ENCODE measurements around the gene TBC1D4. TPM values are rescaled to one million over a fixed set of nuclear protein-coding genes. Genes with fewer than 3 reads are reported as not detected.

The TBC1D4 gene
- total RNA-seq, 3 donors from 2014 or later, result 33.3 to 52.8 (median 40.6) TPM

DNA sequence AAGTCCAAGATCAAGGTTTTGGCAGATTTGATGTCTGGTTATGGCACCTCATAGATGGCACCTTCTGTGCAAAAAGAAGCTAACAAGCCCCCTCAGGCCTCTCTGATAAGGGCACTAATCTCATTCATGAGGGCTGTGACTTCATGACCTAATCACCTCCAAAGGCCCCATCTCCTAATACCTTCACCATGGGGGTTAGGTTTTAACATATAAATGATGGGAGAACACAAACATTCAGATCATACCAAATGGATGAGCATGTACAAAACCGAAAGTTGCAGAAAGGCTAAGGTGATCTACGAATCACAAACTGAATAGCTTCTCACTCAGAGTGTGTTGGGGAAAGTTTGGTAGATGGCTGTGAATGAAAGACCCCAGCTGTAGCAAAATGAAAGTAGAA is 217.4 kb downstream of the TBC1D4 start:
- Histone ChIP-seq H3K27ac (no peak overlapping the region), H3K4me1 (no peaks in the 10 kb centered on the region), H3K27me3 (no peaks in the 10 kb centered on the region), H3K36me3 (no peaks in the 10 kb centered on the region), H3K4me3 (no peak overlapping the region), H3K9me3 (no peaks in the 10 kb centered on the region)
- no peak for DNase-seq (ENCODE audit: low spot score in 2 of 2)
- intact Hi-C loops (cut with DNase I; ENCODE audit: low total_unique reads), result no loop called here
- TF ChIP-seq, protein P1, sequence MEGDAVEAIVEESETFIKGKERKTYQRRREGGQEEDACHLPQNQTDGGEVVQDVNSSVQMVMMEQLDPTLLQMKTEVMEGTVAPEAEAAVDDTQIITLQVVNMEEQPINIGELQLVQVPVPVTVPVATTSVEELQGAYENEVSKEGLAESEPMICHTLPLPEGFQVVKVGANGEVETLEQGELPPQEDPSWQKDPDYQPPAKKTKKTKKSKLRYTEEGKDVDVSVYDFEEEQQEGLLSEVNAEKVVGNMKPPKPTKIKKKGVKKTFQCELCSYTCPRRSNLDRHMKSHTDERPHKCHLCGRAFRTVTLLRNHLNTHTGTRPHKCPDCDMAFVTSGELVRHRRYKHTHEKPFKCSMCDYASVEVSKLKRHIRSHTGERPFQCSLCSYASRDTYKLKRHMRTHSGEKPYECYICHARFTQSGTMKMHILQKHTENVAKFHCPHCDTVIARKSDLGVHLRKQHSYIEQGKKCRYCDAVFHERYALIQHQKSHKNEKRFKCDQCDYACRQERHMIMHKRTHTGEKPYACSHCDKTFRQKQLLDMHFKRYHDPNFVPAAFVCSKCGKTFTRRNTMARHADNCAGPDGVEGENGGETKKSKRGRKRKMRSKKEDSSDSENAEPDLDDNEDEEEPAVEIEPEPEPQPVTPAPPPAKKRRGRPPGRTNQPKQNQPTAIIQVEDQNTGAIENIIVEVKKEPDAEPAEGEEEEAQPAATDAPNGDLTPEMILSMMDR (IDR thresholded peaks at IDR 0.05), result no peak
- no peak for TF ChIP-seq POLR2AphosphoS5 (IDR thresholded peaks at IDR 0.05)
- no peak for TF ChIP-seq POLR2A (IDR thresholded peaks at IDR 0.05)

DNA sequence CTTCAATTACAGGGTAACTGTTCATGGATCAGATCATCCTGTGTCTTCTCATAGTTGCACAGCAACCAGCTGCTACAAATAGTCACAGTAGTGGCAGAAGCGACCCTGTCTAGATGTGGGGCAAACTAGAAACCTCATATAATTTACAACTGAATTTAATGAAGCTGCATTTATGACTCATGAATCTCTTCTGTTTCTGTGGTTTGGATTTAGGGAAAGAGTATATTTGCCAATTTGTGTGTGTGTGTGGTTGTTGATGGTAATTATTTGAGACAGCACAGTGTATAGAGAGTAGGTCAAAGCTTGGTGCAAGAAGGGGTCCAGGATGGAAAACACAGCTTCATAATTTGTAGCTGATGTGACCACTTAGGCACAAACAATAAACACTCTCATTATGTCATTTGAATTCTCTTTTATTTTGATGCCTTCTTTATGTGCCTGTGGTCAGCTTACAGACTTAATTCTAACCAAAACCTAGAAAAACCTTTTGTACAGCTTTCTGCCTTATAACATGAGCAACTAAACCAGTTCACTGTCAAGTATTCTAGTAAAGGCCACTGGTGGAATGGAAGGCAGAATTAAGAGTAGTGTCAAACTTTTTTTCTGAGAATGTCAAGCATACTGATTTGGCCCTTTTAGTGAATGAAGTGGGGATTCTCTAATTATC is 218.1 kb downstream of the TBC1D4 start:
- DNase-seq (ENCODE audit: low spot score in 2 of 2), result no peak
- TF ChIP-seq POLR2AphosphoS5 (IDR thresholded peaks at IDR 0.05) (no peak), POLR2A (IDR thresholded peaks at IDR 0.05) (no peak)
- TF ChIP-seq, protein P1 (IDR thresholded peaks at IDR 0.05), result no peak
- Histone ChIP-seq H3K36me3 (no peaks in the 10 kb centered on the region), H3K27ac (no peak overlapping the region), H3K27me3 (no peaks in the 10 kb centered on the region), H3K4me3 (no peak overlapping the region), H3K4me1 (no peaks in the 10 kb centered on the region), H3K9me3 (no peaks in the 10 kb centered on the region)
- intact Hi-C loops (cut with DNase I; ENCODE audit: low total_unique reads), result no loop called here

DNA sequence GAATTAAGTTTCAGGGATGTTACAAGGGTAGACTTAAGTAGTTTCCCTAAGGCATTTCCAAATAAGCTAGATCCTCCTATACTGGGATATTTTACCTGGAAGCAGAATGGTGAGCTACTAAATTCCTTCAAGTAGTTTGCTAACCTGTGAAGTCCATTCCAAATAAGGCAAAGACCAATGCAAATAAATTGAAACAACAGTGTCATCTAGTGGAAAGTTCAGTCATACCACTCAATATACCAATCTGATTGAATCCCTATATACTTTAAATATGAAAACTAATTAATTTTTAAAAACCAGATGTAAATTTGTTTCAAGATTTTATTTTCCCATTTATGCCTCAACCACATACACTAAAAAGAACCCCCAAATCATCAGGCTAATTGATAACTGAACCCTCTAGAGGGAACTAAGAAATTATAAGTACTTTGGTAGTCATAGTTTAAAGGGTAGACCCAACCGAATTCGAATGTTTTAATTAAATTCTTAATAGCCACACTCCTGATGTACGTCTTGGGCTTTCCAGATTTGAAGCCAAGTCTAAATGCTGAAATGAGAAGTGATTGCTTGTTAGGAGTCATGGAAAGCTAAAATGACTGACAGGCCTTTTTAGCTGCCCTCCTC is 223.7 kb downstream of the TBC1D4 start:
- intact Hi-C loops (cut with DNase I; ENCODE audit: low total_unique reads), result no loop called here
- no peaks in the 10 kb centered on the region for H3K36me3 ChIP-seq
- TF ChIP-seq, protein P1 (IDR thresholded peaks at IDR 0.05), result peak in 2 of 3 donors; percentile 36 to 62
- no peak for TF ChIP-seq POLR2AphosphoS5 (IDR thresholded peaks at IDR 0.05)
- no peak for TF ChIP-seq POLR2A (IDR thresholded peaks at IDR 0.05)

DNA sequence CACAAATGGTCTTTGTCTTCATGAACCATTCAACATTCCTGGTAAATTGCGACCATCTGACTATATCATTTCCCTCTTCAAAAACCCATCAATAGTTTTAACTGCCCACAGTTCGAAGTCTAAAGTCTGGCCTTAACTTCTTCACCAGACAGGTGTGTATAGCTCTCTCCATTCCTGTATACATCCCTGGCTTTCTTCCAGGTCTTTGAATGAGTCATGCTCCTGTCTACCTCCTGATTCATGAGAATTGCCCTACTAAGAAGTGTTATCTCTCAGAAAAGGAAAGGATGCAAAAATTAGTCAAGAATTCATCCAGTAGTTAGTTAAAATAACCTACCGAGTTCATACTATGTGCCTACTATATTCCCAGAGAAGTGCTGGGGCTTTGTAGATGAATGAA is 225.0 kb downstream of the TBC1D4 start:
- Histone ChIP-seq H3K4me1 (no peaks in the 10 kb centered on the region), H3K4me3 (no peak overlapping the region), H3K9me3 (no peaks in the 10 kb centered on the region), H3K36me3 (no peaks in the 10 kb centered on the region), H3K27ac (no peak overlapping the region), H3K27me3 (no peaks in the 10 kb centered on the region)
- DNase-seq (ENCODE audit: low spot score in 2 of 2), result no peak
- TF ChIP-seq POLR2AphosphoS5 (IDR thresholded peaks at IDR 0.05) (no peak), POLR2A (IDR thresholded peaks at IDR 0.05) (no peak)
- TF ChIP-seq, protein P1 (IDR thresholded peaks at IDR 0.05), result no peak
- intact Hi-C loops (cut with DNase I; ENCODE audit: low total_unique reads), result no loop called here

More for the DNA sequence above, 223.7 kb downstream of the TBC1D4 start:
- Histone ChIP-seq H3K4me3 (no peak overlapping the region), H3K27me3 (no peaks in the 10 kb centered on the region), H3K4me1 (no peaks in the 10 kb centered on the region), H3K9me3 (no peaks in the 10 kb centered on the region), H3K27ac (no peak overlapping the region)
- DNase-seq (ENCODE audit: low spot score in 2 of 2), result no peak

DNA sequence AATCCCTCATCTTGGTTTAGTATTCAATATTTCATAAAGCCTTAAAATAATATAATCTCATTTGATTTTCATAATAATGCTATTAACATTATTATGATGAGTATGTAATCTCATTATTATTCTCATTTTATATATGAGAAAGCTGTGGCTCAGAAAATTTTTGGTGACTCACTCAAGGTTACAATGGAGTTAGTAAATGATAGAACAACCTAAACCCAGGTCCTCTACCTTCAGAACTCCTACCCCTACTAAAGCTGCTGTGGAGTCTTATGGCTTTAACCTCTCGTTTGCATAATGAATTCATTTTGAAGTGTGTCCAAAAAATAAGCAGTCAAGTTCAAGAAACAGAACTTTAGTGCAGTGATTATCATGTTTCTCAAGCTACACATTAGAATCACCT is 226.3 kb downstream of the TBC1D4 start:
- Histone ChIP-seq H3K4me1 (no peaks in the 10 kb centered on the region), H3K27me3 (no peaks in the 10 kb centered on the region), H3K4me3 (no peak overlapping the region), H3K27ac (no peak overlapping the region), H3K9me3 (no peaks in the 10 kb centered on the region), H3K36me3 (no peaks in the 10 kb centered on the region)
- no peak for DNase-seq (ENCODE audit: low spot score in 2 of 2)
- intact Hi-C loops (cut with DNase I; ENCODE audit: low total_unique reads), result no loop called here
- TF ChIP-seq, protein P1 (IDR thresholded peaks at IDR 0.05), result no peak
- TF ChIP-seq POLR2AphosphoS5 (IDR thresholded peaks at IDR 0.05) (no peak), POLR2A (IDR thresholded peaks at IDR 0.05) (no peak)
